HG03439 (cell line): ENCODE data around the gene PAPPA.

Source experiments
- ATAC-seq: cut with Tn5 transposase; IDR thresholded peaks from one replicate; pipeline ENCODE4 v1.9.1; 2021; ENCODE audit warnings: mild to moderate bottlenecking, moderate library complexity; ENCODE audit not compliant: unreplicated experiment

The PAPPA gene

GRCh38 chr9:116378873-116379272, 225.3 kb downstream of the PAPPA start:
- no peak for ATAC-seq

- no peak for ATAC-seq
Observed at GRCh38 chr9:116379821-116380220, 226.2 kb downstream of the PAPPA start.

DNA sequence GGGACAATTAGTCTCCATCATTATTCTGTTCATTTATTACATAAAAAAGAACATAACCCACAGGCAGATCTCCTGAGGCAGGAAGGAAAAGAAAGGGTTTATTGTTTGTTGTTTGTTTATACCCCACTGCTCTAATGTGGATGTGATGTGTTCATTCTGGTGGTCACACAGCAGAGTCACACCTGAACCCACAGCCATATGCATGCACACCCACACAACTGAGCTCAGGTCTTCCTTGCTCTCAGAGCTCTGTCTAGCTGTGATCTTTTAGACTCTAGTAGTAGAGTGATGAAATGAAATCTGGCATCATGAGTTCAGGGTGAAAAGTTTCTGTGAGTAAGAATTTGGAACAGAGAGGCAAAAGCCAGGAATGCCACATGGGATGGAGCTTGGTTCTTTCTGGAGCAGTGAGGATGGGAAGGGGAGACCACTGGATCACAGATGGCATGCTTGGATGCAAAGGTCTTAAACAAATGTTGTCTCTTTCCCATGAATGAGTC, 227.0 kb downstream of the PAPPA start:
- no peak for ATAC-seq

DNA sequence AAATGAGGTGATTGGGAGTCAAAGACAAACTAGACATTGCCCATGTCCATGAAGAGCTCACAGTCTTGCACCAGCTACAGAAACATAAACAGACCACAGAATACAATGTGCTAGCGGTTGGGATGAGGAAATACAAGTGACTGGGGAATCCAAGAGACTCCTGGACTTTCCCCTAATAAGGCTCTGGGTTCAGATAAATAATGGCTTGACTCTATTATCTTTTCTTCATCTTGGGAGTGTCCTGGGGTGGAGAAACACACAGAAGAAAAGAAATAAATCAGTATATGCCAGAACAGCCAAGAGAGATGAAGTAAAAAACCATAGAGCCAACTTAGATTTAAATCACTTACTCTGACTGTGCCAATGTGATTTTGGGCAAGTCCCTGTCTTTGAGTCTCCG, 227.8 kb downstream of the PAPPA start:
- ATAC-seq = no peak

DNA sequence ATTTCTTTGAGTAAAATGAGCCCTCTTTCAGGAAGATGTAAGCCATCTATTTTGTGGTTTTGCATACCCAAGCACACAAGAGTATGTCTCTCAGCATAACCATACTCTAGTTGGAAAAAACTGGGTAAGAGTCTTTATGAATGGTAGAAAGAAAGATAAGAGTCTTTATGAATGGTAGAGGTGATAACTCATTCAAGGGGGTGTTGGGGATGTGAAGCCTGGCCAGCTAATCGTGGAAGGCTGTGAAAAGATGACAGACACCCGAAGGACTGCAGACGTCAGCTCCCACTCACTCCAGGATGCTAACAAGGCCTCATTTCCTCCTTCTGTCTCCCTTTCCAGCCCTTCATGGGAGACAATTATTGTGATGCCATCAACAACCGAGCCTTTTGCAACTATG, 228.5 kb downstream of the PAPPA start:
- ATAC-seq = no peak

DNA sequence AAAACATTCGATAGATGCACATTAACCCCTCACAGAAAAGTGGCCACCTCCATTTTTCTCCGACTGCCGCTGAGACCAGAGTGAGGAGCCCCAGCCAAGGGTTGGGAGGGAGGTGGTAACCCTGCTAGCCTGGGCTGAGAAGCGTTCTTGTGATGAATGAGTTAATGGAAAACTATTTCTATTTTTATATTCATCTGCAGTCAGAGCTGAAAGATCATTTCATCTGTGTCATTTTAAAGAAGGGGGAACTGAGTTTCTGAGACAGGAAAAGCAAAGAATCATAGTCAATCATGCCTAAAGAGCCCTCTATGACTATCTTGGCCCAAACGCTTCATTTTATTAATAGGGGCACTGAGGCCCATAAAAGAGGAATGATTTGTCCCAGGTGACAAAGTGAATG, 229.5 kb downstream of the PAPPA start:
- ATAC-seq = no peak

DNA sequence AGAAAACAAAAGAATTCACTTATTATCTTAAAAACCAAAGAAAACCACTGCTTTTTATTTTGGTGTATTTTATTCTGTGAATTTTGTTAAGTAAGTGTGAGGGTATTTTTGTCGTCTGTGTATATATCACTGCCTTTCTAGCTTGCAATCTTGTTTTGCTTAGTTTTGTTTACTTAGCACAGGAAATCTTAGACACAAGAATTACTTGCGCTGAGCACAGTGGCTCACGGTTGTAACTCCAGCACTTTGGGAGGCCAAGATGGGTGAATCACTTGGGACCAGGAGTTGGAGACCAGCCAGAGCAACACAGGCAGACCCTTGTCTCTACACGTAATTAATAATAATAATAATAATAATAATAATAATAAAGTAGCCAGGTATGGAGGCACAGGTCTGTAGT, 230.3 kb downstream of the PAPPA start:
- no peak for ATAC-seq

DNA sequence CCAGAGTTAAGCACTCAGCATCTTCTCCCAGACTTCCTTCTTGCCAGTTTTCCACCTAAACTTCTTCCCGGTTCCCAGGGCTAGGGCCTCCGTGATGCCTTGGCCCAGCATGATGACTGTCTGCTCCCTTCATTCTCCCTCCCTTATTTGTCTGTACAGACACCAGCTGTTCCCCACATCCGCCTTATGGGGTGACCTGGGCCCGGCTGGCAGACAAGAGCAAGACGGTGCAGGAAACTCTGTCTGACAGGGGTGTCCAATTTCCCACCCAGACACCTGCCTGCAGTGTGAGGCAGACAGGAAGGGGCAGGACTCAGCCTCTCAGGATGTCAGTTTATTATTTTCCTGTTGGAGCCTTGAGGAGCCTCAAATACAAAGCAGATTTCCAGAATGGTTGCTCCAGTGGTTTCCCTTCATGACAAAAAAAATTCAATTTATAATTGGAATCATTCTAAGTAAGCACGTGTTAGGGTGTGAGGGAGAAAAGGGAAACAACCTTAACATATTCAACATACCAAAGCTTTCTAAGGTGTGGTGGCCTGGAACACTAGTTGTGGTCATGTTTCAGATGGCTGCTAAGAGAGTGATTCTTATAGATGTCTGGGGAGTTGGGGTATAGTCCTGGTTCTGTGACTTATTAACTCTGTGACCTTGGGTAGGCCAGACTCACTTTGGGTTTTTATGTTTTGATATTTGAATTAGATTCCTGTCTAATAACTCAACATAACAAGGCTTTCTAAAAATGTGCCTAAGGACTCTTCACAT, 234.5 kb downstream of the PAPPA start:
- no peak for ATAC-seq

DNA sequence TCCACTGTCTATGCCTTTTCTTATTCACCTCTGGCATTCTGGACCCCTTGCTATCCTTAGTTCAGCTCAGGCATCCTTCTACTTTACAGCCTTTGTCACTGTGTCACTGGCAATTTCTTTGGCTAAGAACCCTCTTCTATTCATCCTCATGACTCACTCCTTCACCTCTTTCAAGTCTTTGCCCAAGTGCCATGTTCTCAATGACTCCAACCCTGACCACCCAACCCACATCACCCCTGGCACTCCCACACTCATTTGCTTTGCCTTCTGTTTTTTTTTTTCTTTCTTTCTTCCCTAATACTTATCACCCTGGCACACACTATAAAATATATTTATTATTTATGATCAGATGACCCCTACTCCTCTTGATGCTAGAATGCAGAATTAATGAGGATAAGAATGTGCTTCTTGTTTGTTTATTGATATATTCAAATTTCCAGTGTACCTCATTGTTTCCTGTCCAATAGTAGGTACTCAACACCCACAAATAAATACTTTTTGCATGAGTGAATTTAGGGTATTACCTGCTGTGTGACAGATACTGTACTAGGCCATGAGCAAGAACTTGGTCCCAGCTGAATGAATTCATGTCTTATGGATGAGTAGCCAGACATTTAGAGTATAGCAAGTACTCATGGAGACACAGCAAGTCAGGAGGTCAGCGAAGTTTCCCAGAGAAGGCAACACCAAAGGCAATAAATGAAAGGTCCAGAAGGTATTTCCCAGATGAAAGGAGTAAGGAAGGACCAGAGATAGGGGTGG, 236.1 kb downstream of the PAPPA start:
- ATAC-seq = no peak

- no peak for ATAC-seq
Observed at GRCh38 chr9:116390303-116391228, 237.0 kb downstream of the PAPPA start.

- no peak for ATAC-seq
Observed at GRCh38 chr9:116391306-116391900, 237.8 kb downstream of the PAPPA start.

GRCh38 chr9:116393198-116393597, 239.6 kb downstream of the PAPPA start:
- no peak for ATAC-seq

DNA sequence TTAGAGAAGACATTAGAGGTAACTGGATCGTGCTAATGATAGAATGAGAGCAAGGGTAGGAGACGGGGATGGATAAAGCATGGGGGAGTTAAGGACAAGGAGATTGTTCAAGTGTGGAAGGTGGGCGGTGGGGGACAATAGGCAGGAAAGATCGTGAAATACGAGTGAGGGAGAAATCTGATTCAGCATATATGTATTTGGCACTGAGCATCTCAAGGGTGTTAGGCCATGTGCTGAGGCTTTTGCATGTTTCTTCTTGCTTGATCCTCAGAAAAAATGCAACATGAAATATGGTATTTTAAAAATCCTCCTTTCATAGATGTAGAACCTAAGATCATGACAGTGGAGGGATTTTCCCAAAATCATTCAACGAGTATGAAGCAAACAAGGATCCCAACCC, 240.5 kb downstream of the PAPPA start:
- ATAC-seq = no peak

DNA sequence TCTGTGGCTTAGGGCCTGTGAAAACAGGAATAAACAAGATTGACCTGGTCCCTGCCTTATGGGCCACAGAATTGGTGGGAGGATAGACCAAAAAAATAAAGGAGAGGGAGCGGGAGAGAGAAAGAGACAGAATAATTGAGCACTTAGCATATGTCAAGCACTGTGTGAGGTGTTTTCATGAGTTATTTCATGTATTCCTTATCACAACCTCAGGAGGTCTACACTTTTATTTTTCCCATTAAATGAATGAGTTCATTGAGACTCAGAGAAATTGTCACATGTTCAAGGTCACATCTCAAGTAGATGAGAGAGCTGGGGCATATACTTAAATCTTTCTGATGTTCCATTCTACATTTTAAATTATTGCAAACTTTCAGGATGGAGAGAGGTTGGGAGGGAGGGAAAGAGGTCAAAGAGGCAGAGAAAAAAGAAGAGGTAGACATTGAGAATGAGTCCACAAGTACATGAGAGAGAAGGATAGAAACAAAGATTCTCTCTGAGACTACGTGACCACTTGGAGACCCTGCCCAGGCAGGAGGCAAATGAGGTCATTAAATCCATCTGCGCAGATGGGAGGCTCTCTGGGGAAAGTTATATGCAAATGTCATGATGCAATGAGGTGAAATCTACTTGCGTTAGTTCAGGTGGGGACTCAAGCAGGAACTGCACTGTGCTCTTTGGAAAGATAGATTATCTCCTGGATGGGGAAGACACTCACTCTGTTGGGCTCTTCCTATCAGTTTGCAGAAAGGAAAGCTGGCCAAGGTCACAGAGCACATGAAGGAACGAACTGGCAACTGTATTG, 241.5 kb downstream of the PAPPA start:
- ATAC-seq = no peak

DNA sequence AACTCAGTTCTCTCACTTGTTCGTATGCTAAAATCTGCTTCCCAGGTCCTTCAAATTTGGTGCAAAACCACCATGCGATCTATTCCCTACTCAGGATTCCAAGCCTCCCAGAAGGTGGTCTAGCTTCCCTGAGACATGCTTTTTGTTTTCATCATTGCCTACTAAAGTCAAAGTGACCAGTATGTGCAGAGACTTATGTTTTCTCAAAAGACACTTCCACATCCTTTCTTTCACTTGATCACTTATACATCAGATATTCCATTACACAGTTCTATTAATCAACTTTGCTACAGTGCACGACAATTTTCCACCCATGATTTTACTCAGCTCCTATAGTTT, 242.1 kb downstream of the PAPPA start:
- ATAC-seq = no peak

DNA sequence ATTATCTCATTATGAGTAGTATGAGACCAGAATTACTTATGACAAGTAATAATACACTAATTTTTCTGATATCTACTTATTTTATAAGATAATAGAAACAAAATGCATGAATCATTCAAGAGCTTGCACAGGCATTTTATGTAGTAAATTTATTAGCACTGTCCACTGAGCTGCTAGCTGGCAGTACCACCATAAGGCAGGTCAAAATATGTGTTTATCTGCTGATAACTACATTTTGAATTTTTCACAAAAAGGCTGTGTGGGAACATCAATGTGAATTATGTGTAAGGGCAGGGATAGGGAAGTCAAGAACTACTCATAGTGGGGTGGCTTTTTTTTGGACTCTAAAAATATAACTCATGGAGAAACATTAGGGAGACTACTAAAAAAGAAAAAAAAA, 249.6 kb downstream of the PAPPA start:
- no peak for ATAC-seq

DNA sequence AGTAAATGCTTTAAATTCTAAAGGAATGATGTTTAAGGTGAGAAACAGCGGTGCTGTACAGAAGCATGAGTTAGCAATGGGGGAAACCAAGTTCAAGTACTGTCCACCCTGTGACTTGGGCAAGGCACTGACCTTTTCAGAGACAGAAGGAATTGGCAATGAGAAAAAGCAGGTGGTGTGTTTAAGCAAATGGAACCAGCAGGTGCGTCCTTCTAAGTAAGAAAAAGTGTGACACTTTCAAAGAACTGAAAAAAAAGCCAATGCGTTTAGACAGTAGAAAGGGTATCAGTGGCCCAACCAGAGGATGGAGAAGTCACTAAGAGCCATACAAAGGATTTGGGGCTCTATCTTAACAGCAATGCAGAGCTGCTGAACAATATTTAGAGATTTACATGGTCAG, 250.6 kb downstream of the PAPPA start:
- no peak for ATAC-seq

GRCh38 chr9:116405321-116405720, 251.7 kb downstream of the PAPPA start:
- ATAC-seq = no peak

DNA sequence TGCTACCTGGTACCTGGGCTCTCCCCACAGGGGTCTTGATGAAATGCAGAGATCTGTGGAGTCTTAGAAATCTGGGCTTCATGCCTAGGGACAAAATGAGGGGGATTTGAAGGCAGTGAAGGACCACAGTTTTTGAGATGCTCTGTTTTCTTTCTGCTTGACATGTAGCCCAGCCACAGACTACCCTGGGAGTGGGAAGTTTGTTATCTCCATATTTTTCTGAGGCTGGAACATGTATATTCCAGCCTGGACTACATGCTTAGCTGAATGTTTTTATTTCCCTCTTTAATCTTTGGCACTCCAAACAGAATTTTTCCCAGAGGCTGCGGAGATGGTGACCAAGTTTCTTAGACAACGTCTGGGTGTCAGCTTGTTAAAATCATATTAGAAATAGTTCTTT, 252.9 kb downstream of the PAPPA start:
- no peak for ATAC-seq

DNA sequence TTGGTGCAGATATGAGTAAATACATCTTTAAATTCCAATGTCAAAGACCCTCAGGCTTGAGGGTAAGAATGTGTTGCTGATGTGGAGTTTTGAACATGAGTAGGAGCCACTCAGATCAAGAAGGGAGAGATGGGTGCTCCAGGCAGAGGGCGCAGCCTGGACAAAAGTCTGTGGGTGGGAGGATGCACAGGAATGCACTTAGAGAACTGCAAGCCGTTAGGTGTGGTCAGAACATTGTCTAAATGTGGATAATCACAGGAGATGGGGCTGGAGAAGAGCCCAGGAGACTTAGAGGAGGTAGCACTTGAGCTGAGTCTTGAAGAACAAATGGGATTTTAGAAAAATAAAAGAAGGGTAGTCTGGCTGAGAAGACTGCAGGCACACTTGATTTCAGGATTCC, 255.5 kb downstream of the PAPPA start:
- no peak for ATAC-seq
